ENCODE data around the gene KCTD1.

The KCTD1 gene

GRCh38 chr18:26474542-26474941, 73.8 kb downstream of the KCTD1 start:
- Mint-ChIP-seq H3K9me3 (no peaks in the 10 kb centered on the region), H3K36me3 (ENCODE audit: low read depth) (peaks cover 59% of the 10 kb centered on the region), H3K27me3 (ENCODE audit: low read depth) (no peaks in the 10 kb centered on the region), H3K27ac (no peak overlapping the region), H3K4me3 (no peak overlapping the region), H3K4me1 (peaks cover 26% of the 10 kb centered on the region)
- no peak for TF ChIP-seq CTCF (IDR thresholded peaks at IDR 0.05; ENCODE audit: unreplicated experiment in 3 of 3)

DNA sequence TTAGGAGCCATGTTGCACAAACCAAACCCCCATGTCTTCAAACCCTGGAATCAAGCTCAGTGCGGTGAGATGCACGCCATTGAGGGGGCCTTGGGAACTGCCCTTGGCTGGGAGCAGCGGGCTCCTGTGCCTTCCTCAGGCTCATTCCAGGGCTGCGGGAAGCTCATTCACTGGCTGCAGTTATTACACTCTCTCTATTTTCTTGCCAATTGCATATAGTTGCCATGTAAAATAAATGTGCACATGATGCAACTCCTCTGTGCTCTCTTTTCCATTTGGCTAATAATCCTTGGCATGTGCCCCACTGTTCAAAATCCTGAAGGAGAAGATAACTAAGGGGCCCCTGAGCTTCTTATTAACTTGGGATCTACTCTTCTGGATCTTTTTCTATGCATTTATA, 74.7 kb downstream of the KCTD1 start:
- H3K27me3 Mint-ChIP-seq (ENCODE audit: low read depth), result no peaks in the 10 kb centered on the region
- H3K27ac Mint-ChIP-seq, result no peak overlapping the region
- no peaks in the 10 kb centered on the region for H3K9me3 Mint-ChIP-seq
- TF ChIP-seq CTCF (IDR thresholded peaks at IDR 0.05; ENCODE audit: unreplicated experiment in 3 of 3), result no peak
- H3K4me1 Mint-ChIP-seq, result peaks cover 22% of the 10 kb centered on the region
- H3K36me3 Mint-ChIP-seq (ENCODE audit: low read depth), result peaks cover 62% of the 10 kb centered on the region
- H3K4me3 Mint-ChIP-seq, result no peak overlapping the region

- Mint-ChIP-seq H3K9me3 (no peaks in the 10 kb centered on the region), H3K36me3 (ENCODE audit: low read depth) (peaks cover 70% of the 10 kb centered on the region), H3K4me3 (no peak overlapping the region)
These were observed 76.5 kb downstream of the KCTD1 start for GRCh38 chr18:26471826-26472225.

DNA sequence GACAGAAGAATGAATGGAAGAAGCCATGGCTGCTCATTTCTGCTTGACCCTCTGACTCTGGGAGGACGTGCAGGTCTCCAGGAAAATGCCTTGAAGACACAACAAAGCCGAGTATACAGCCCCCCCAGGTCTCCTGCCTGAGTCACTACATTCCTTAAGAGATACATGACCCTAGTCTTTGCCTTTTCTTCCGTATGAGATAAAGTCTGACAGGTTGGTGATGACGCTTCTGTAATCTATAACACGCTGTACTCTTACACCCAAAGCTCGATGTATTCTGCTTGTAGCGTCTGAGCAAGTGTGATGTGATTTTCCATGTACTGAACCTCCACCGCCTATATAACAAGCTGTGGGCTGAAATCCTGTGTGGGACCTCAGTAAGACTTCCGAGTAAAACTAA, 77.3 kb downstream of the KCTD1 start:
- peaks cover 70% of the 10 kb centered on the region for H3K36me3 Mint-ChIP-seq (ENCODE audit: low read depth)
- H3K27ac Mint-ChIP-seq, result peak overlapping the region in 1 of 3 experiments; percentile 32
- H3K27me3 Mint-ChIP-seq (ENCODE audit: low read depth), result no peaks in the 10 kb centered on the region
- H3K9me3 Mint-ChIP-seq, result no peaks in the 10 kb centered on the region
- no peak for TF ChIP-seq CTCF (IDR thresholded peaks at IDR 0.05; ENCODE audit: unreplicated experiment in 3 of 3)
- no peak overlapping the region for H3K4me3 Mint-ChIP-seq
- peaks cover 16% of the 10 kb centered on the region for H3K4me1 Mint-ChIP-seq

More at GRCh38 chr18:26471826-26472225, 76.5 kb downstream of the KCTD1 start:
- Mint-ChIP-seq H3K27ac (no peak overlapping the region), H3K4me1 (peaks cover 16% of the 10 kb centered on the region), H3K27me3 (ENCODE audit: low read depth) (no peaks in the 10 kb centered on the region)
- no peak for TF ChIP-seq CTCF (IDR thresholded peaks at IDR 0.05; ENCODE audit: unreplicated experiment in 3 of 3)

- H3K27ac Mint-ChIP-seq, result peak overlapping the region; percentile 8 to 61 (median 26)
- H3K9me3 Mint-ChIP-seq, result no peaks in the 10 kb centered on the region
- no peak for TF ChIP-seq CTCF (IDR thresholded peaks at IDR 0.05; ENCODE audit: unreplicated experiment in 3 of 3)
- peaks cover 64% of the 10 kb centered on the region for H3K36me3 Mint-ChIP-seq (ENCODE audit: low read depth)
- no peaks in the 10 kb centered on the region for H3K27me3 Mint-ChIP-seq (ENCODE audit: low read depth)
- no peak overlapping the region for H3K4me3 Mint-ChIP-seq
- peaks cover 16% of the 10 kb centered on the region for H3K4me1 Mint-ChIP-seq
These were observed 78.2 kb downstream of the KCTD1 start for GRCh38 chr18:26470011-26470637.

DNA sequence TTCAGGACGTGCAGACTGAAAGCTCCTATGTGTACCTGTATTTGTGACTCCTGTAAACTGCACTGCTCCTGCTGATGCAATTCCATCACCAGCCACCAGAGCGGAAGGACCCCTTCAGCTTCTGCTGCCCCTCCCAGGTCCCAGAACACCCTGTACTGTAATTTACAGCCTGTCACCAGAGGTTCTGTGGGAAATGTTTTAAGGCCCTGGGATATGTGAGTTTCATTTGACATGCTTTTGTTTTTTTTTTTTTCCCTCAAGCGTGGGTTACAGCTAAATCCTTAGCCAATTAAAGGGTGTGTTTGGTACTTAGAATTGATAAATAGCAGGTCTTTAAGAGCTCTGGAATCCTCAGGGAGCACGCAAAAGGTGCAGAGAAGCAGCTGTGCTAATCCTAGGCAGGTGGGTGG, 79.4 kb downstream of the KCTD1 start:
- Mint-ChIP-seq H3K27me3 (ENCODE audit: low read depth) (no peaks in the 10 kb centered on the region), H3K9me3 (no peaks in the 10 kb centered on the region), H3K36me3 (ENCODE audit: low read depth) (peaks cover 61% of the 10 kb centered on the region), H3K4me3 (no peak overlapping the region), H3K4me1 (peaks cover 16% of the 10 kb centered on the region), H3K27ac (peak overlapping the region in 1 of 3 experiments; percentile 86)
- TF ChIP-seq CTCF (IDR thresholded peaks at IDR 0.05; ENCODE audit: unreplicated experiment in 3 of 3), result peak; percentile 58 to 77 (median 59)

Measured in nephron (organoid).